ENCODE results near the gene EML4.
"Not testable (repeated sequence)": the region's sequence is repeated elsewhere in the genome, so short reads cannot be mapped to it uniquely, and the experiment has no call there.

Gene EML4

DNA sequence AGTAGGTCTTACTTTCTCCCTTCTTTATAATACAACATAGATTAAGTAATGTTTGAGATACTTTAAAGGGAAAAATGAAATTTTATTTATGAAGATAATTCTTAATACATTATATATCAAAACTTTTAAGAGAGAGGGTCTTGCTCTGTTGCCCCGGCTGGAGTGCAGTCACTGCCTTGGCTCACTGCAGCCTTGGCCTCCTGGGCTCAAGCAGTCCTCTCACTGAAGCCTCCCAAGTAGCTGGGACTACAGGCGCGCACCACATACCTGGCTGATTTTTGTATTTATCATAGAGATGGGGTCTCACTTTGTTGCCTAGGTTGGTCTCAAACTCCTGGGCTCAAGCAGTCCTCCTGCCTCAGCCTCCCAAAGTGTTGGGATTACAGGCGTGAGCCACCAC lies 97.1 kb downstream of the EML4 start:
- Mint-ChIP-seq H3K4me3 (no peak overlapping the region), H3K4me1 (peaks cover 7% of the 10 kb centered on the region), H3K27ac (no peak overlapping the region), H3K9me3 (no peaks in the 10 kb centered on the region), H3K36me3 (peaks cover 82% of the 10 kb centered on the region)
- ATAC-seq (no peak), DNase-seq (ENCODE audit: low spot score in 2 of 2) (no peak)

- H3K27ac Mint-ChIP-seq, result no peak overlapping the region
These were observed 98.4 kb downstream of the EML4 start for GRCh38 chr2:42267530-42267929.

DNA sequence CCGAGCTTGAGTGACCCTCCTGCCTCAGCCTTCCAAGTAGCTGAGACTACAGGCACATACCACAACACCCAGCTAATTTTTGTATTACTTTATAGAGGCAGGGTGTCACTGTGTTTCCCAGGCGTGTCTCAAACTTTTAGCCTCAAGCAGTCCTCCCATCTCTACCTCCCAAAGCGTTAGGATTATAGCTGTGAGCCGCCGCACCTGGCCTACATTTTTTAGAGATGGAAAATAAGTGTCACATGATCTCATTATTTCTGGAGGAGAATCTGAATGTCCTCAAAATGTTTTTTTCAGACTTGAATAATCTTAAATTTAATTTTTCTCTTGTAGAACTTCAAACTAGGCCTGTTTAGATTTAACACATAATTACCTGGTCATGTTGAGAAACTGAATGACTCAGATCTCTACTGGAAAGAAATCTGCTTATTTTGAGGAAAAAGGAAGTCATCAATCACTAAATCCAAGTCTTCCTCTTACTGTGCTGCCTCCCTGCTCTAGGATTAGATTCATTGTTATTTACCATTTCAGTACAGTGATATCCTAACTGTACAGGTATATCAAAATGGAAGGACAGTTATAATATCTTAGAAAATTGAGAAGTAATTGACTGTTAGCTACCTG lies 99.5 kb downstream of the EML4 start:
- no peaks in the 10 kb centered on the region for H3K9me3 Mint-ChIP-seq
- peaks cover 7% of the 10 kb centered on the region for H3K4me1 Mint-ChIP-seq
- no peak overlapping the region for H3K4me3 Mint-ChIP-seq
- ATAC-seq, result no peak
- H3K27ac Mint-ChIP-seq, result no peak overlapping the region
- H3K36me3 Mint-ChIP-seq, result peaks cover 61% of the 10 kb centered on the region
- no peak for DNase-seq (ENCODE audit: low spot score in 2 of 2)

More at GRCh38 chr2:42267530-42267929, 98.4 kb downstream of the EML4 start:
- peaks cover 7% of the 10 kb centered on the region for H3K4me1 Mint-ChIP-seq
- H3K4me3 Mint-ChIP-seq, result no peak overlapping the region
- peaks cover 72% of the 10 kb centered on the region for H3K36me3 Mint-ChIP-seq
- ATAC-seq (peak; percentile 51), DNase-seq (ENCODE audit: low spot score in 2 of 2) (no peak)
- H3K9me3 Mint-ChIP-seq, result no peaks in the 10 kb centered on the region

- ATAC-seq (no peak), DNase-seq (ENCODE audit: low spot score in 2 of 2) (no peak)
- no peaks in the 10 kb centered on the region for H3K9me3 Mint-ChIP-seq
- no peak overlapping the region for H3K27ac Mint-ChIP-seq
- H3K4me3 Mint-ChIP-seq, result no peak overlapping the region
- H3K36me3 Mint-ChIP-seq, result peaks cover 40% of the 10 kb centered on the region
- H3K4me1 Mint-ChIP-seq, result peaks cover 7% of the 10 kb centered on the region
These were observed 101.6 kb downstream of the EML4 start for GRCh38 chr2:42270757-42271156.

DNA sequence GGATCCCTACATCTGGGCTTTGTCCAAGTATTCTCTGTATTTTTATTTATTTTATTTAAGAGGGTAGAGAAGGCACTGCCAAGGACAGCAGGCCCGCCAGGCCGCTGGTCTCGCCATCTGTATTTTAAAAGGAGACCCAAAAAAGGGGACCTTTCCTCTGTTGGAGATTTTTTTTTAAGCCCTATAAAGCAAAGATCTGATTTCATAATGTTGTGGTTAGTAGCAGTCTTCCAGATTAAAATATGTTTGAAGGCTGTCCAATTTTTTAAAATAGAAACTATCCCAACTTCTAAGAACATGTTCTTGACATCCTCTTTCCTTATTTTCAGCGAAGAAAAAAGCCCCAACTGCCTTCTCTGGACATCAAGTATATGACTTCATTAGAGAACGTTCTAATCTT lies 102.1 kb downstream of the EML4 start:
- not testable (repeated sequence) for DNase-seq (ENCODE audit: low spot score in 2 of 2); H3K4me3 Mint-ChIP-seq; H3K4me1 Mint-ChIP-seq; H3K9me3 Mint-ChIP-seq; ATAC-seq; H3K27ac Mint-ChIP-seq
- peaks cover 35% of the 10 kb centered on the region for H3K36me3 Mint-ChIP-seq

- Mint-ChIP-seq H3K9me3 (no peaks in the 10 kb centered on the region), H3K36me3 (peaks cover 38% of the 10 kb centered on the region)
These were observed 105.7 kb downstream of the EML4 start for GRCh38 chr2:42274863-42275262.

DNA sequence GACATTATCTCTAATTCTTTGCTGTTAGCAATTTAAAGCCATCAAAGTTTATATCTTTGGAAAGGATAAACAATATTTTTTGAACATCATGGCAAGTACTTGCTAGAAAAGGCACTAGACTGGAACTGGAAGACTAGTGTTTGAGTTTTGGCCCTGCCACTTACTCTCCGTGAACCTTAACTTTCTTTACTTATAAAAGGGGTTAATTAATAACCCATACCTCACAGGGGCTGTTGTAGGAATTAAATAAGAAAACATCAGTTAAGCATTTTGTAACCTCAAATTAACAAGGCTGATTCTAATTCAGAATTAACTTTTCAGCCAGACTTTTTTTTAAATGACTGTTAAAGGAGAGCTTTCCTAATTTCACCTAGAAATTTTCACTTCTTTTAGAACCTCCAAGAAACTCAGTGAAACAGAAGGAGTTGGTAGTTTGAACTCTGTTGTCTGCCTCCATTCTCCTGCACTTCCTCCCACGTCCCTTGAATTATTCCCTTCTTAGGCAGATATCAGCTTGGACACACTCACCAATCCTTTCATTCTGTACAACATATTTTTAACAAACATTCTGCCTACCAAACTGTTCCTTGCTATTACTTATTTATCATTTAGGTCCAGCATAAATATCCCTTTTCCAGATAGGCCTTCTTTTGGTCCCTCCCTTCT lies 112.4 kb downstream of the EML4 start:
- DNase-seq (ENCODE audit: low spot score in 2 of 2), result no peak
- H3K9me3 Mint-ChIP-seq, result no peaks in the 10 kb centered on the region
- H3K36me3 Mint-ChIP-seq, result peaks cover 86% of the 10 kb centered on the region
- H3K27ac Mint-ChIP-seq, result peak overlapping the region; percentile 27
- no peak overlapping the region for H3K4me3 Mint-ChIP-seq
- no peak for ATAC-seq
- peaks cover 12% of the 10 kb centered on the region for H3K4me1 Mint-ChIP-seq

More at GRCh38 chr2:42274863-42275262, 105.7 kb downstream of the EML4 start:
- Mint-ChIP-seq H3K27ac (no peak overlapping the region), H3K4me3 (no peak overlapping the region), H3K4me1 (peaks cover 5% of the 10 kb centered on the region)
- ATAC-seq (no peak), DNase-seq (ENCODE audit: low spot score in 2 of 2) (no peak)

- Mint-ChIP-seq H3K4me1 (peaks cover 23% of the 10 kb centered on the region), H3K9me3 (no peaks in the 10 kb centered on the region), H3K27ac (no peak overlapping the region), H3K4me3 (no peak overlapping the region), H3K36me3 (peaks cover 89% of the 10 kb centered on the region)
- DNase-seq (ENCODE audit: low spot score in 2 of 2) (no peak), ATAC-seq (no peak)
These were observed 114.9 kb downstream of the EML4 start for GRCh38 chr2:42284019-42284418.

DNA sequence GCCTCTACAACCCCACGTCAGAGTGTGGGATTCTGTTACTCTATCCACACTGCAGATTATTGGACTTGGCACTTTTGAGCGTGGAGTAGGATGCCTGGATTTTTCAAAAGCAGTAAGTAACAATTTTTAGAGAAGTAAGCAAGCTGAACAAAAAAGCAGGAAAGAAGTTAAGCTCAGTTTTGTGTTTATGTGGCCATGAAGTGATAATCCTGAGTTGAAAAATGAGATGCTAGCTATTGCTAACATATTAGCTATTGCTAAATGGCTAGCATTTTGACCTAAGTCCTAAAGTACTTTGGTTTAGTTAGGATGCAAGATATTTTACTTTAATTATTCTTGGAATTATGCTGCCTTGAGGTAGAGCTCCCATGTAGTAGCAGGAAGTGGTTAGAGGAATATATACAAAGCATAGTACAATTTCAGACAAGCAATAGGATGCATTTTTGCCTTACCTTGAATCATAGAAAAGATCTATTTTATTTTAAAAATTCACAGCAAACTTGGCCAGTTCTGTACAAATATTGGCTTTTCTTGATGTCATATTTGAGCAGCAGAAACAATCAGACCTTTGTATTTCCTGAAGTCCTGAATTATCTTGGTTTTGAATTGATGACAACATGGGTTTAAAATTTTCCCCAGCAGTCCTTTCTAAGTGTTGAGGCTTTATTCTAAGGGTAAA lies 117.3 kb downstream of the EML4 start:
- no peak overlapping the region for H3K4me3 Mint-ChIP-seq
- peaks cover 93% of the 10 kb centered on the region for H3K36me3 Mint-ChIP-seq

GRCh38 chr2:42288811-42289210 lies 119.7 kb downstream of the EML4 start:
- H3K4me3 Mint-ChIP-seq, result peak overlapping the region; percentile 13
- ATAC-seq, result peak; percentile 79
- H3K9me3 Mint-ChIP-seq, result no peaks in the 10 kb centered on the region
- H3K4me1 Mint-ChIP-seq, result peaks cover 37% of the 10 kb centered on the region
- DNase-seq (ENCODE audit: low spot score in 2 of 2), result no peak
- H3K27ac Mint-ChIP-seq, result peak overlapping the region; percentile 24
- peaks cover 93% of the 10 kb centered on the region for H3K36me3 Mint-ChIP-seq

More for the DNA sequence above, 117.3 kb downstream of the EML4 start:
- H3K4me1 Mint-ChIP-seq, result peaks cover 31% of the 10 kb centered on the region
- H3K27ac Mint-ChIP-seq, result peak overlapping the region; percentile 8
- H3K9me3 Mint-ChIP-seq, result no peaks in the 10 kb centered on the region
- DNase-seq (ENCODE audit: low spot score in 2 of 2) (no peak), ATAC-seq (no peak)

DNA sequence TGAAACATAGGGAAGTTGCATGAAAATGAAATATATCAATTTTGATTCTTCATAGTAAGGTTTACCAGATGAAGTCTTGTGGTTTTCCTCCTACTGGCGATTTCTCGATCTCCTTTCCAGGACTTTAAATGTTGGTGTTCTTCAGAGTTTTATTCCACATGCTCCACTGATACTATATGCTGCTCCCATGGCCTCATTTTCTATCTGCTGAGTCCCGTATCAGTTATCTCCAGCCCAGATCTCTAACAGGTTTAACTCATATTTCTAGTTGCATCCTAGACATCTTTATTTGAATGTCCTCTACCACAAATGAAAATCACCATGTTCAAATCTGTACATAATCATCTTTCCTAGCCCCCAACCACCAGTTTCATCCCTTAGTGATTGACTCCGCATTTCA lies 120.1 kb downstream of the EML4 start:
- Mint-ChIP-seq H3K36me3 (peaks cover 93% of the 10 kb centered on the region), H3K9me3 (no peaks in the 10 kb centered on the region), H3K27ac (peak overlapping the region; percentile 24), H3K4me3 (peak overlapping the region; percentile 13), H3K4me1 (peaks cover 37% of the 10 kb centered on the region)
- no peak for DNase-seq (ENCODE audit: low spot score in 2 of 2)
- peak; percentile 47 for ATAC-seq

GRCh38 chr2:42290005-42290404 lies 120.9 kb downstream of the EML4 start:
- H3K27ac Mint-ChIP-seq, result no peak overlapping the region

GRCh38 chr2:42293019-42293418 lies 123.9 kb downstream of the EML4 start:
- Mint-ChIP-seq H3K4me1 (peaks cover 40% of the 10 kb centered on the region), H3K27ac (peak overlapping the region; percentile 41), H3K4me3 (no peak overlapping the region), H3K36me3 (peaks cover 100% of the 10 kb centered on the region), H3K9me3 (no peaks in the 10 kb centered on the region)
- no peak for DNase-seq (ENCODE audit: low spot score in 2 of 2)
- no peak for ATAC-seq

More at GRCh38 chr2:42290005-42290404, 120.9 kb downstream of the EML4 start:
- peaks cover 37% of the 10 kb centered on the region for H3K4me1 Mint-ChIP-seq
- no peaks in the 10 kb centered on the region for H3K9me3 Mint-ChIP-seq
- peak; percentile 65 for ATAC-seq
- no peak for DNase-seq (ENCODE audit: low spot score in 2 of 2)
- peaks cover 96% of the 10 kb centered on the region for H3K36me3 Mint-ChIP-seq
- H3K4me3 Mint-ChIP-seq, result no peak overlapping the region

DNA sequence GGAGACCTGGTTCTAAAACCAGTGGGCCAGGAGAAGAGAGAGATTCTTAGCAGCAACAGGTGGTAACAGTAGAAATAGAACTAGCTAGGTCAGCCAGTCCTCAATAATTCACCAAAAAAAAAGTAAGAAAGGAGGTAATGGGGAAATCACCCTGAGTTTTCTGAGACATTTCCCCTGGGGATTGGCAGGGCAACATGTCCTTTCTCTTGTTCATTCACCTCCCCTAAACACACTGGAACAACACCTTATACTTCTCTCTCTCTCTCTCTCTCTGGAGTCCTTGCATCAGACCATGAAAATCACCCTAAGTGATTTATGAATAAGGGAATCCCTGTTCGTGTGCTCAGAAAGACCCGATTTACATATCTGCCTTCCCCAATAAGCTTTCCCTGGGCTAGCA lies 127.1 kb downstream of the EML4 start:
- H3K36me3 Mint-ChIP-seq, result peaks cover 97% of the 10 kb centered on the region
- no peak overlapping the region for H3K4me3 Mint-ChIP-seq
- H3K27ac Mint-ChIP-seq, result peak overlapping the region; percentile 85
- DNase-seq (ENCODE audit: low spot score in 2 of 2), result no peak
- H3K9me3 Mint-ChIP-seq, result no peaks in the 10 kb centered on the region
- ATAC-seq, result peak; percentile 12
- peaks cover 48% of the 10 kb centered on the region for H3K4me1 Mint-ChIP-seq

GRCh38 chr2:42297322-42297936 lies 128.3 kb downstream of the EML4 start:
- Mint-ChIP-seq H3K4me1 (peaks cover 46% of the 10 kb centered on the region), H3K36me3 (peaks cover 97% of the 10 kb centered on the region), H3K27ac (peak overlapping the region; percentile 85), H3K9me3 (no peaks in the 10 kb centered on the region), H3K4me3 (peak overlapping the region; percentile 25)
- DNase-seq (ENCODE audit: low spot score in 2 of 2), result no peak
- peak; percentile 67 for ATAC-seq

All from stimulated activated effector memory CD8-positive, alpha-beta T cell treated with anti-CD3 and anti-CD28 coated beads, Interleukin-12 subunit alpha, Interleukin-12 subunit beta, amount 100 ng/mL, for 72 hours (primary cell).